Eye (tissue), 1 donor: ENCODE measurements around the gene MTMR12.
"Not testable (repeated sequence)": the region's sequence is repeated elsewhere in the genome, so short reads cannot be mapped to it uniquely, and the experiment has no call there.

Source experiments
- DNase-seq: peaks from one replicate; pipeline ENCODE4 v3.0.0-alpha.2; 2015

The MTMR12 gene

DNA sequence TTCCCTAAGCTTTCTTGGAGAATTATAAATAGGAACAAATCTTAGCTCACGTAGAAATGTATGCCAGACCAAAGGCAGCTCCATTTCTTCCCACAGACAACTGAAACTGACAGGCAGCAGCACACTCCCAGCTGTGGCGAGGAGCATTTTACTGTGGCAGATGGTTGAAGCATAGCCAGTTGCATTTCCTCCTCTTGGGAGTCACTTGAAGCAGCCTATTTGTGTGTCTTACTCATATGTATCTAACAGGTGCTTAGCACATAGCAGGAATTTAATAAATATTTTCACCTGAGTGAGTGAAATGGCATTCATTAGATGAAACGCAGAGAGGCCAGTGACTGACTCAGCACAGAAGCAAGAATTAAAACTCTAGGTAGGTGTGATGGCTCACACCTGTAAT is 12.3 kb upstream of the MTMR12 start:
- peak; percentile 29 for DNase-seq

DNA sequence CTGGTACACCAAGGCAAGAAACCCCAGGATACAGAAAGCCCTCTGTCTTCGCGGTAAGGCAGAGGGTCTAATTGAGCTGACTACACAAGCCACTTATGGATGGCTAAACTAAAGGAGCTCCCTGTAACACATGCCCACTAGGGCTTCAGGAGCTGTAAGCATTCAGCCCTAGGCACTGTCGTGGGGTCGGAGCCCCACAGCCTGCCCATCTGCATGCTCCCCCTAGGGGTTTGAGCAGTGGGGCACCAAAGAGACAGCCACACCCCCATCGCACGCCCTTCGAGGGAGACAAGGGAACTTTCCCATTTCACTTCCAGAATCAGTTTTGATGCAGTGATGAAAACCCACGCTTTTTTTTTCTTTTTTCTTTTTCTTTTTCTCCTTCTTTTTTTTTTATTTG is 11.0 kb upstream of the MTMR12 start:
- no peak for DNase-seq

DNA sequence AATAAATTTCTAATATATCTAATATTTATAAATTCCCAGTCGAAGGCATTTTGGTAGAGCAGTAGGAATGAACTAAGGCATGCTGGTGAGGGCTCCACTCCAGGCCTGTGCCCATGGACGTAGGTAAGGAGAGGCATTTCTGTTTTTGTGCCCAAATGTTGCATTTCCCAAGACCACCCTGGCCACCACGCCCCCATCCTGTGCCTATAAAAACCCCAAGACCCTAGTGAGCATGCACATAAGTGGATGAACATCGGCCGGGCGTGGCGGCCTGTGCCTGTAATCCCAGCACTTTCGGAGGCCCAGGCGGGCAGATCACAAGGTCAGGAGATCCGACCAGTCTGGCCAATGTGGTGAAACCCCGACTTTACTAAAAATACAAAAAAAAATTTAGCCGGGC is 10.1 kb upstream of the MTMR12 start:
- DNase-seq: no peak

DNA sequence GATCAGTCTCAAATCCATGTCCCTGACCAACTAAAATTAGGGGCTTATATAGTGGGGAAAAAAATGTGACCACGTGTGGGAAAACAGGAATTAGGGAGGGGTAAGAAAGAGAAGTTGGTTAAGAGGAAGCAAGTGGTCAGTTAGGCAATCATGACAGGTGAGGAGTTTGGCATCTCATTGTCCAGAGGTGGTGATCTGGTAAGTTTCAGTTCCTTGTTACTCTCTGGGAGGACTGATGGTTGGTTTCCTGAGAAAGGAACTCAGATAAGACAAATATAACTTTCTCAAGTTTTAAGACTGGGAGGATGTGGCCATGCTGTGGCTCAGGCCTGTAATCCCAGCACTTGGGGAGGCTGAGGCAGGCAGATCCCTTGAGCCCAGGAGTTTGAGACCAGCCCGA is 9.0 kb upstream of the MTMR12 start:
- DNase-seq: not testable (repeated sequence)

DNA sequence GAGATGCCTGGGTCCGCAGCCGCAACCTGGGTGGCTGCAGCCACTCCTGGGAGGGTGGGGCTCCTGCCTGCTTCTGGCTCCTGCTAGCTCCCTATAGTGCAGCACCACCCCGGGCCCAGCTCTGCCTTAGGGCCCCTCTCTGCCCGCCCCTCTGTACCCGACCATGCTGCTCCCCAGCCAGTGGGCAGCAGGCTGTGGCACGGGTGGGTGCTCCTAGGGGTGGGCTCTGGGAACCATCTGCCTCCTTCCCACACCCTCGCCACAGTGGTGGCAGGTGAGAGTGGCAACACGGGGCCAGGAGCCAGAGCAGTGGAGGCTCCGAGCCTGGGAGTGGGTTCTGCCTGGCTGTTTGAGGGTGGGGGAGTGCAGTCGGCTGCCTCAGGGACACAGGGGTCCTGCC is 7.8 kb upstream of the MTMR12 start:
- no peak for DNase-seq

DNA sequence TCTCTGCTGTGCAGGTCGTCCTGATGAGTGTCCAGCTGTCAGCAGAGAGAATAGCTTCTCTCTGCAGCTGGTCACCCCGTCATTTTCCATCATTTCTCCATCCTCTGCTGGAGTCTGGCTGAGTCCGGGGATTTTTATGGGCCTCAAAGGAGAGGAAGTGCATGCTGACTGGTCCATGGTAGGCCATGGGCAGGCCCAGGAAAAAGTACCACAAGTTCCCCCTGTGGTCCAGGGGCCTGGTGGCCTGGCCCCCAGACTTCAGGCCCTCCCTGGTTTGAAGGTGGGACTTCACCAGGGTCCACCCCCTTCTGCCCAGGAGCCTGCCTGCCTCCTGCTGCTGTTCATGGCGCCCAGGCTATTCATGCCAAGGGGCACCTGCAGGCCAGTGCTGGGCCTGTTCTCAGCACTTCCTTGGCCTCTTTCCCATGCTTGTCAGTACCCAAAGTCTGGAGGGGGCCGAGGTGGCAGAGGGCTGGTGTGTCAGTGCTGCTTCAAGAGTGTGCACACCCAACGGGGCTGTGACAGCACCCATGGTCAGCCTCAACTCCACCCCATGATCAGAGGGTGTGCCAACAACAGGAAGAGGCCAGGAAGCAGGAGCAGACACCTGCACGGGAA is 7.3 kb upstream of the MTMR12 start:
- no peak for DNase-seq

DNA sequence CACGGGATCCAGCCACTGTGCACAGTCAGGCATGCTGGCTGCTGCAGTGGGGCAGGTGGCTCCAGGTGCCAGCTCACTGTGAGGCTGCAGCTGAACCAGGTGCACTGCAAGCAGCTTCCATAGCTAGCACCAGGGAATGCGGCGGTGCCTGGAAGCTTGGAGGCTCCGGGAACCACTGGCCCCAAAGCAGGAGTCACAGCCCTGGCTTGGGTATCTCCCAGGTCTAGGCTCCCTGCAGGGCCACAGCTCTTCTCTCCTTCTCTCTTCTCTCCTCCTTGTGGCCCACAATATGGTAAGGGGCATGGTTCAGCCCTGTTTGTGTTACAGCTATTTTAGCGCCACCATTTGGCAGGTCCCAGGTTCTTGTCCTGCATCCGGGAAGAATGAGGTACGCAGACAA is 6.7 kb upstream of the MTMR12 start:
- no peak for DNase-seq

DNA sequence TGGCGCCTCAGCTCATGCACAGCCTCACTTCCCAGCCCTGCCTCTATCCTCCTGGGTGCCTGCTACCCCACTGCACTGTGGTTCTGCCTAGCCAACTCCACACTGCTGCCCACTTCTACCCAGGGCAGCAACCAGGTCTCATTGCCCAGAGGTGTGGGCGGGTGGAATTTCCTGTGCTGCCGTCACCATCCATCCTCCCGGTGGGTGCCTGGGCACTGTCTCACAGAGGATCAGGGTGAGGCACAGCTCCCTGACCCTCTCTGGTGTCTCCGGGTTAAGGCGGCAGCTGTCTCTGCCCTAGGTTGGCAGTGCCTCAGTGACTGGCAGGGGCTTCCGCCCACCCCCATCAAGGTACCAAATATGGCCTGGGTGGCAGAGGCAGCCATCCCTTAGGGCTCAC is 4.3 kb upstream of the MTMR12 start:
- DNase-seq: no peak

DNA sequence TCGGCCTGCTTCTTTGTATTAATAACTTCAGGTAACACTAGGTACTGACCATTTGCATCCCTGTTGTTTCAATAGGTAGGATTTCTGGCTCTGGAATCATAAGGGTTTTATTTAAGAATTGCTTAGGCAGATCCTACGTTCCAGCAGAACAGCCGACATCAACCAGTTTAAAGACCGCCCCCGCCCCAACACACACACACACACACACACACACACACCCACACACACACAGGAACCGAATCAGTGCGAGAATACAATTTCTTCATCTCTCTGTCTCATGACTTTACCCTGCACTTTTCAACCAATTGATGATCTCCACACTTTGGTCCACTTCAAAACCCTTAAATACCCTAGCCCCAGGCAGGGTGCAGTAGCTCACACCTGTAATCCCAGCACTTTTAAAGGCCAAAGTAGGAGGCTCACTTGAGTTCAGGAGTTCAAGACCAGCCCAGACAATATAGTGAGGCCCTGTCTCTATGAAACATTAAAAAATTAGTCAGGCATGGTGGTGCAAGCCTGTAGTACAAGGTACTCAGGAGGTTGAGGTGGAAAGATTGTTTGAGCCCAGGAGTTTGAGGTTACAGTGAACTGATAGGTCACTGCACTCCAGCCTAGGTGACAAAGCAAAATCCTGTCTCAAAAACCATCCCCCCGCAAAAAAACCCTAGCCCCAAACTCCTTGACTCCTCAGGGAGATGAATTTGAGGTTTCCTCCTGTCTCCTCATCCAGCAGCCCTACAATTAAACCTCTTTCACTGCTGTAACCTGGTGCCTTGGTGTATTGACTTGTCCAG is 2.7 kb upstream of the MTMR12 start:
- DNase-seq: no peak

DNA sequence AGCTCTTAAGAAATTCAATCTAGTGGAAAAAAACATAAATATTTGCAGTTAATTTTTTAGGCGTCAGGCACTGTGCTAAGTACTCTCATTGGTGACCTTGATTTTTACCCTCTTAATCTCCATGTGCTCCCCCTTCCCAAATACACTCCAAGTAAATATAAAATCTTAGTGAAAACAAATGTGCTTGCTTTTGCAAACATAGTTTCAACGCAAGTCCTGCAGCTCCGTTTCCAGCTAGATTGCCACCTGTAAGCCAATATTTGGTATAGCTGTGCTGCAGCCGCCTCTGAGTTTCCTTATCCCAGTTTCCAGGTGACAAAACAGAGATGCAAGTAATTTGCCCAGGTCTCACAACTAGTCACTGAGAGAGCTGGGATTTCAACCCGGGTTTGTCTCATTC is 1.9 kb upstream of the MTMR12 start:
- DNase-seq: no peak

DNA sequence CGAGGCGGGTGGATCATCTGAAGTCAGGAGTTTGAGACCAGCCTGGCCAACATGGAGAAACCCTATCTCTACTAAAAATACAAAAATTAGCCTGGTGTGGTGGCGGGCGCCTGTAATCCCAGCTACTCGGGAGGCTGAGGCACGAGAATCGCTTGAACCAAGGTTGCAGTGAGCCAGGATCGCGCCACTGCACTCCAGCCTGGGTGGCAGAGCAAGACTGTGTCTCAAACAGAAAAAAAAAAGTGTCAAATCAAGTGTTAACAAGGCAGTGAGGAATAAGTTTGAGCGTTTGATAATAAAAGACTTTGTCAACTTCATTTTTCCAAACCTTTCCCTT is 1.4 kb upstream of the MTMR12 start:
- DNase-seq: not testable (repeated sequence)

DNA sequence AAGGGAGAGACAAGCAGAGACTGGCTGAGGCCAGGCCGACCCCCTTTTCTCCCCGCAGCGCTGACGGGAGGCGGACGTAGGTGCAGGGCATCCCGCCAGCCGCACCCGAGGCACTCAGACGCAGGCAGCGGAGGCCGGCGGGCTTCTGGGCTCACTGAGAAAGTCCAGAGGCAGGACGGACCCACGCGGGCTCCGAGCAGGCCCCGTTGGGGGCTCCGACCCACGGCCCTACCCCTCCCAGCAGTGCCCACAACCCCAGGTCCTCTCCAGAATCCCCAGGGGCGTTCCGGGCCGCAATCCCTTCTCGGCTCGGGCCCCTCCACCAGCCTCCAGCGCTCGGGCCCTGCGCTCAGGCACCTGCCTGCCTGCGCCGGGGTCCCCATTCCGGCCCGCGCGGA is 543 bp downstream of the MTMR12 start:
- peak; percentile 85 for DNase-seq

DNA sequence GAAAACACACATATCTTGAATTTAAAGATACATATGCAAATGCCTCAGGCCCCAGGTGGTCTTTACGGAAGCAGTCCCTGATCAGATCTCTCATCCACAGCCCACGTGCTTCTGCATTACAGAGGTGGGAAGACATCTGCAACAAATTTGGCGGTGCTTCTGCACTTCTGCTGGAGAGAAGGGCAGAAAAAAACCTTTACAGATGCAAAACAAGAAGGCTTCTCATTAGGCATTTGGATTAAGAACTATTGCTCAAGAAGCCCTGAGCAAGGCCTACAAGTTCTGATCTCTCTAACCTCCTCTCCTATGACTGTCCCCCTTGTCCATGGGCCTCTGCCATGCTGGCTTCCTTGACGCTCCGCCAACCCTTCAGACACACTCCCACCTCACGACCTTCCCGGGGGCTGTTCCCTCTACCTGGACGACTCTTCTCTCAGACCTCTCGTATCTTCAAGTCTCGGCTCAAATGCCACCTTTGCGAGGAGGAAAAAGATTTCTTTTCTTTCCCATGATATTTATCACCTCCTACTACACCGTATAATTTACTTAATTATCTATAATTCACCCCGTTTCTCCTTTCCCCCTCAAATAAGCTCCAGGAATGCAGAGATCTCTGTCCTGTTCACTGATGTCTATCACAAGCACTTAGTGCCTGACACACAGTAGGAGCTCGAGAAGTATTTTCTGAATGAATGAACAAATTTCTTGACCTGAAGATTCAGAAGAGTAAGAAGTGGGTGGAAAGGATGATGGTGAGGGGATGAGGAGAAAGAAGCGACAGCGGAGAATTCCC is 1.1 kb downstream of the MTMR12 start:
- peak; percentile 28 for DNase-seq

DNA sequence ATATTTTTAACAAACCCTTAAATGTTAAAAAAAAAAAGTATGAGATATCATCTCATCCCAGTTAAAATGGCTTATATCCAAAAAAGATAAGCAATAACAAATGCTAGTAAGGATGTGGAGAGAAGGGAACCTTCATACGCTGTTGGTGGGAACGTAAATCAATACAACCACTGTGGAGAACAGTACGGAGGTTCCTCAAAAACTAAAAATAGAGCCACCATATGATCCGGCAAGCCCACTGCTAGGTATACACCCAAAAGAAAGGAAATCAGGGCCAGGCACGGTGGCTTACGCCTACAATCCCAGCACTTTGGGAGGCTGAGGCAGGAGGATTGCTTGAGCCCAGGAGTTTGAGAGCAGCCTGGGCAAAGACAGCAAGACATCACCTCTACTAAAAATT is 3.0 kb downstream of the MTMR12 start:
- DNase-seq: no peak

DNA sequence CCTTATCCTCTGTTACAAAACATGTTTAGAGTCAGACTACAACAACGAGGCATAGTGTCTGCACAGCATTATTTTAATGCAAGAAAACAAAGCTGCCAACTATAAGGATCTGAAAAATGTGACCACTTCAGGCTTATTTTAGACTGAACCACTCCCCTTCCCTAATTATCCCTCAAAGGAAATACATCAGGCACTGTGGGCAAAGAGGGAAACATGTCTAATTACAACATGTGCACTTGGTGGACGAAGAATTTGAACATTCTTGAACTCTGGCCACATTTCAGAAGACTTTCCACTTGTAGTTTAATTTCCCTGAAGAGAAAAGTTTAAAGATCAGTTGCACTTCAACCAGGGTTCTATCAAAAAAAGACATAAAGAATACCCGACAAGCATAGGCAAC is 3.8 kb downstream of the MTMR12 start:
- no peak for DNase-seq

DNA sequence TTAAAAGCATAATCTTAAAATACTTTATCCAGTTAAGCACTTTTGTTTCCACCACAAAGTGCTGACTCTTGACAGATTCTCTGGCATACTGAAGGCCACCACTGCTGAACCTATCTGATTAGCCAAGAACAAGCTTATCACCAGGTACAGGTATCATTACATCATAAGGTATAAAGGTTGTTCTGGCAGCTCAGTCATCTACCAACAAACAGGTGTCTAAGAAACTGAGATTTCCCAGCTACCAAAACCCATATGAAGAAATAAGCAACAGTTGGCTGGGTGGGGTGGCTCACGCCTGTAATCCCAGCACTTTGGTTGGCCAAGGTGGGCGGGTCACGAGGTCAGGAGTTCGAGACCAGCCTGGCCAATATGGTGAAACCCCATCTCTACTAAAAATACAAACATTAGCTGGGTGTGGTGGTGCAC is 5.0 kb downstream of the MTMR12 start:
- no peak for DNase-seq

DNA sequence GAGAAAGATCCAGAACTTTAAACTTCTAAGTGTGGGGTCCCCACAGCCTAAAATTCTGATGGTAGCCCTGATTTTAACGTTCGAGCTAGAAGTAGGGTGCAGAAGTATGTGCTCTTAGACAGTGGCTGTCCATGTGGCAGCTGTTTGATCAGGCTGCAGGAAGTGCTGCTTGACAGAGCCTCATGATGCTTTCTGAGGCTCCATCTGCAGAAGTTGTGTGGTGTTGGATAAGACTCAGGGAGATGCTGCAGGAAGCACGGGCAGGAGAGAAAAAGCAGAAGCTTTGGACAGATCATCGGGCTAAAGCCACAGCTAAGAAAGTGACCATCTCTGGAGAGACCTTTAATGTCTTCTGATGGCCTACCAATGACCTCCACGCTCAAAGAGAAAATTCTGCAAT is 8.1 kb downstream of the MTMR12 start:
- DNase-seq: no peak

DNA sequence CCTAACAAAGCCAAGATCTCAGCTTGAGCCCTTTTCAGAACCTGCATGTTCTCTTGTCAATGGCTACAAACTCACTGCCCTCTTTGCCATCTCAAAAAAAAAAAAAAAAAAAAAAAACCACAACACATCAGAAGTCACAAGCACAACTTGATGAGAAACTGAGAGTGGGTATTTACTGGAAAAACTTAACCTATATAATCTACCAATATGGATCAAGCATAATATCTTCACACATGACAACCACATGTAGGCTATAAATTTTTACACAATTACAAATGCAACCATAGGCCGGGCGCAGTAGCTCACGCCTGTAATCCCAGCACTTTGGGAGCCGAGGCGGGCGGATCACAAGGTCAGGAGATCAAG is 9.0 kb downstream of the MTMR12 start:
- no peak for DNase-seq

DNA sequence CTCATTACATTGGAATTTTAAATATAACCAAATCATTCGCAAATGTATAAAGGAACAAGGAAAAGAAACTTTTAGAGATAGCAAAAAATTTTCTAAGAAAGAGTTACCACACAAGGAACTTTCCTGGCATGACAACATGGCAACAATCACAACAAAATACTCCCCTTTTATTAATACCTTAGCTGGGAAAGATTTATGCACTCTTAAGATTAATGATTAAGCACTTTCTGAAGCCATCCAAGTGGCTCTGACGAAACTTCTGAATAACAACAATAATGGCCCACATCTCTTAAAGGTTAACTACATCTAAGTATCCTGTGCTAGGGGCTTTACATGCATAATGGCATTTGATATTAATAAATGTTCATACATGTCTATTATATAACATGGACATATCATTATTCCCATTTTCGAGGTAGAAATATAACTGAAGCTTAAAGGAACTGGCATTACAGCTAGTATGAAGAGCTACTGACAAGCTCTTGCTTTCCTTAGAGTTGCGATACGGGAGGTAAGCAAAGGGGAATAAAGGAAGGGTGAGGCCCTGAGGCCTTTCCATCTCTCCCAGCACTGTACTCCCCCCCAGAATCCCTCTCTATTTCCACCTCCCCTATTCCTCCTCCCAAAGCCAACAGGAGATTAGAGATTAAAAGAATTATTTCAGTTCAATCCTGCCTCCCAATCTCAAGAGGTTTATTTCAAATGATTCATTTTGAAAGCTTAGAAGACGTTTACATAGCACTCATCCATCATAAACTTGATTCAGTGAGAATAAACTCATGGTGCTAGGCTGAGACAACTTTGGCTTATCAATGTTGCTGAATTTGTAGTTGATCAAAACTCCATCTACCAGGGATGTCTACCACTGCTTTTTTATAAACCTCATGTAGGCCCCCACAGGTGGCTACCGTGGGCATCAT is 9.6 kb downstream of the MTMR12 start:
- no peak for DNase-seq

DNA sequence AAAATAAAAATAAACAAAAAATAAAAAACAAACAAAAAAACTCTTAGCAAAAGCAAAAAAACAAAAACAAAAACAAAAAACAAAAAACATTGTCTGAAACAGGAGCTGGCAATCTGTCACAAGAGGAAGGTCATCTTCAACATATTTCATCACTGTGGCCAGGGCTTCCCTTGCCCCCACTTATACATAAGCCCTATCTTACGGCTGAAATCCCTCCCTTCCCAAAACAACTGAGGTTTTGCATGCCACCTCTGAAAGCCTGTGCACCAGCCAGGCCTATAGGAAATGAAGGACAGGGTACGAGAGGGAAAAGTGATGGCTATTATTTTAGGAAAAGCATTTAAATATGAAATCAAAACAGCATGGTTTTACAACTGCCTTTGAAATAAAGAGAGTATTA is 10.8 kb downstream of the MTMR12 start:
- DNase-seq: no peak

DNA sequence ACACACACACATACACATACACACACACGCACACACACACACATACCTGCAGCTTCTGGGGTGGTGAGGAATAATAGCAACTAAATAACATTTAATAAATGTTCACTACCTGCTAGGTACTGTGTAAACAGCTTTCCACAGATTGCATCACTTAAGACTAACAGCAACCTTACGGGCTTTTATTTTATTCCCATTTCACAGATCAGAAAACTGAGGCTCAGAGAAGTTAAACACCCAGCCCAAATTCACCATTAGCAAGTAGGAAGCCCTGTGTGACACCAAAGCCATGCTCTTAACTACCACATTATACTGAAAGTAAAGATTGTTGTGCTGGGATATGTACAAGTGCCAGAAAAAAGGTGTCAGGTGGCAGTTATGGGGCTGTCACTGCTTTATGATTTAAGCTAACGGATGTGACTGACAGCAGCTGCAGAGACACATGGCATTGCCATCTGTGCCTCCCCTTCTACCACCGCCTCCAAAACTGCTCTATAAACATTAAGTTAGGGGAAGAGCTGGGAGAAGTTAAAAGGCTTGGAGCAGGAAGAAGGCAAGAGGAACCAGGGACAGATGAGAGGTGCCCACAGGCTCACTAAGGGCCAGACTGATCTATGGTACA is 13.6 kb downstream of the MTMR12 start:
- no peak for DNase-seq

DNA sequence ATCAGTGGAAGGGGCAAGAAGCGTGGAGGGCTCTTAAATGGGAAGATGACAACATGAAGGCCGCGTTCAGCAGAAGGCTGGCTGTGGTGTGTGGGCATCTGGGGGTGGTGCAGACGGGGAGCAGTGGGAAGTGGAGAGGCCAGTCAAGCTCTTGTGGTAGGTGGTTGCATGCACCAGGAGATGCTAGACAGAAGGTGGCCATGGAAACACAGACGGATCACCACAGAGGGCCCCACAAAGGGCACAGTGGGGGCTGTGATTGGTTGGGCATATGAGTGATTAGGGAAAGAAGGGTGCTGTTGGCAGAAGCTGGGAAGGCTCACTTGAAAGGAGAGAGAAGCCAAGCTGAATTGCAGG is 14.7 kb downstream of the MTMR12 start:
- DNase-seq: no peak
